OCI-M2 (cell line): ENCODE data around the gene NAXE.
"Not testable (repeated sequence)": the region's sequence is repeated elsewhere in the genome, so short reads cannot be mapped to it uniquely, and the experiment has no call there.

Source experiments
- DNase-seq: peaks from one replicate; lab custom pipeline; 2025; ENCODE audit not compliant: unreplicated experiment; lab: John Stamatoyannopoulos, UW

NAXE gene

DNA sequence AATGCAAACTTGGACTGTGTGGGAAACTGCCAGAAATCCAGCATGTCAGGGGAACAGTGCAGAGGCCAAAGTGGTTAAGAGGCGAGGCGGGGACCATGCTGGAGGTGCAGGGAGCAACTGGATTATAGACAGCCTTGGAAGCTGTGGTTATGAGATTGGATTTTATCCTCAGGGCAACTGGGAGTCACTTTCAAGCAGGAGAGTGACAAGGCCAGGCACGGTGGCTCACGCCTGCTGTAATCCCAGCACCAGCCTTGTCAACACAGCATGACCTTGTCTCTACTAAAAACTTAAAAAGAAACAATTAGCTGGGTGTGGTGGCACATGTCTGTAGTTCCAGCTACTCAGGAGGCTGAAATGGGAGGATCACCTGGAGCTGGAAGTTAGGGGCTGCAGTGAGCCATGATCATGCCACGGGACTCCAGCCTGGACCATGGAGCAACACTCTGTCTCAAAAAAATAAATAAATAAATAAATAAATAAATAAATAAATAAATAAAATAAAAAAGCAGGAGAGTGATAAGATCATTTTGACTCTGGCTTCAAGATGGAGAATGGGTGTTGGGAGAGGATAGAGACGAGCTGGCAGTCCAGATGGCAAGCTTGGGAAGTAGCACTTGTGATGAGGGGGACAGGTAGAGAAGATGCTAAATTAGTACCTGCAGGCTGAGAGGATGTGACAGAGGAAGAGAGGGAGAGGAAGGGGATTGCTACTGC lies 31.2 kb downstream of the NAXE start:
- no peak for DNase-seq

DNA sequence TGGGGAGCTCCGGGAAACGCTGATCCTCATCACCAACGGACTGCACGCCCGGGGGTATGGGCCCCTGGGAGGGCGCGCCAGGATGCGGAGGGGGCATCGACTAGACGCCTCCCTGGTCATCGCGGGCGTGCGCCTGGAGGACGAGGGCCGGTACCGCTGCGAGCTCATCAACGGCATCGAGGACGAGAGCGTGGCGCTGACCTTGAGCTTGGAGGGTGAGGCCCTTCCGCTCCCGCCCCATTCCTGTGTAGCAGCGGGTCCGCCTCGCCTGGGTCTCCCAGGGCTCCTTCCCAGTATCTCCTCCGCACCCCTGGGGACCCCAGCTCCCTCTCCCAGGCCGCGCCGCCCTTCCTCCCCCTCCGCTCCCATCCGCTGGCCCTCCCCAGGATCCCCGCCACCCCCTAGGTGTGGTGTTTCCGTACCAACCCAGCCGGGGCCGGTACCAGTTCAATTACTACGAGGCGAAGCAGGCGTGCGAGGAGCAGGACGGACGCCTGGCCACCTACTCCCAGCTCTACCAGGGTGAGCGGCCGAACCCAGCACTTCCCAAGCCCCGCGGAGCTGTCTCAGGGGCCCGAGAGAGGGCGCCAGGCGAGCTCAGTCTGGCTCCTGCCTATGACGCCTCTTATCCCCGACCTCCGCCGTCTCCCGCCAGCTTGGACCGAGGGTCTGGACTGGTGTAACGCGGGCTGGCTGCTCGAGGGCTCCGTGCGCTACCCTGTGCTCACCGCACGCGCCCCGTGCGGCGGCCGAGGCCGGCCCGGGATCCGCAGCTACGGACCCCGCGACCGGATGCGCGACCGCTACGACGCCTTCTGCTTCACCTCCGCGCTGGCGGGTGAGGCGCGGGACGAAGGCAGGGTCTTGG lies 32.6 kb downstream of the NAXE start:
- no peak for DNase-seq

DNA sequence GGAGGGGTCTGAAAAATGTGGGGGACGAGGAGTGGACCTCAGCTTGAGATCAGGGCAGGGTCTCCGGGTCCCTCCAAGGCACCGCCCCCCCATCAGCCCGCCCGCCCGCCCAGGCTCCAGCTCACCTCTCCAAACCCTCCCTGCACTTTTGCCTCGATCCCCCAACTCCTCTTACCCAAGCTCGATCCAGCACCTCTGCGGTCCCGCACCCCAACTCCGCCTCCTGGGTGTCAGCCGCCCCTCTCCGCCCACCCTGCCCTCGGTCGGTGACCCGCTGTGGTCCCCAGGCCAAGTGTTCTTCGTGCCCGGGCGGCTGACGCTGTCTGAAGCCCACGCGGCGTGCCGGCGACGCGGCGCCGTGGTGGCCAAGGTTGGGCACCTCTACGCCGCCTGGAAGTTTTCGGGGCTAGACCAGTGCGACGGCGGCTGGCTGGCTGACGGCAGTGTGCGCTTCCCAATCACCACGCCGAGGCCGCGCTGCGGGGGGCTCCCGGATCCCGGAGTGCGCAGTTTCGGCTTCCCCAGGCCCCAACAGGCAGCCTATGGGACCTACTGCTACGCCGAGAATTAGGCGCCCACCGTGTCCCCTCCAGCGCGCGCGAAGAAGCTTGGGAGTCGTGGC lies 33.3 kb downstream of the NAXE start:
- DNase-seq = no peak

DNA sequence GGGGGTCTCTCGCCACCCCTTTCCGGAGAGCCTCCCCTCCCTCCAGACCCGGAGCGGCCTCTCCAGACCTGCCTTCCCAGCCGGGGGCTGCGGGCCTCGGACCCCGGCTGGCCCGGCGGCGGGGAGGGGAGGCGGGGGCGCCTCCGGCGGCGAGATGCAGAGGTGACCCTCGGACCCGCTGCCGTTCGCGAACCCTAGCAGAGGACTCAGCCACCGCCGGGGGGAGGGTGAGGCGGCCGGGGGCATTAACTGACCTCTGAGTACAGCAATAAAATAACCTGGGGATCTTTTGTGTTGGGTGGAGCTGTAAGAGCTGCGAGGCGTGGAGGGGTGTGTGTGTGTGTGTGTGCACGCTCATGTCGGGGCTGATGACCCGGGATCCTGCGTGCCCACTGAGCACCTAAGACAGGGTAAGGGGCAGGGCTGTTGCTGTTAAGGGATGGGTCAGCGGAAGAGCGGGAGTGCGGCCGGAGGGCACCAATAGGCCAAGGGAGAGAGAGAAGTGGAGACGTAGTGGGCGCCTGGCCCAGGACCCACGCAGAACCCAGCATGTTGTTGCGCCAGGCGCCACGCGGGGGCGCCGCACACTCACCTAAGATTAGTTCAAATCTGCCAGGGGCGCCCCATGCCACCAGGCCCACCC lies 34.0 kb downstream of the NAXE start:
- DNase-seq = peak; percentile 18

DNA sequence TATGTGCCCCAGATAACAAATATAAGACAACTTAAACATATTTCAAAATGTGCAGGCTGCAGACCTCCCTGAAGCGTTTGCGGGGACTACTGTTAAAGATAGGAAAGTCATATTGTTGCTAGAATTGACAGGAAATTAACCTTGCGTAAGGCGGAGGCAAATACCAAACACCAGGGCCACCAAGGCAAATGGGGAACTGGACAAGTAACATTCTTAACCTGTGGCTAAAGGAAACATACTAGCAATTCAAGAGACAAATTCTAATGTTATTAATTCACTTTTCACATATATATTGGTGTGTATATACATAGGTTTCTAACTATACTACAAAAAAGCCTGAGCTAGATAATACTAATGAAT lies 34.5 kb downstream of the NAXE start:
- no peak for DNase-seq

DNA sequence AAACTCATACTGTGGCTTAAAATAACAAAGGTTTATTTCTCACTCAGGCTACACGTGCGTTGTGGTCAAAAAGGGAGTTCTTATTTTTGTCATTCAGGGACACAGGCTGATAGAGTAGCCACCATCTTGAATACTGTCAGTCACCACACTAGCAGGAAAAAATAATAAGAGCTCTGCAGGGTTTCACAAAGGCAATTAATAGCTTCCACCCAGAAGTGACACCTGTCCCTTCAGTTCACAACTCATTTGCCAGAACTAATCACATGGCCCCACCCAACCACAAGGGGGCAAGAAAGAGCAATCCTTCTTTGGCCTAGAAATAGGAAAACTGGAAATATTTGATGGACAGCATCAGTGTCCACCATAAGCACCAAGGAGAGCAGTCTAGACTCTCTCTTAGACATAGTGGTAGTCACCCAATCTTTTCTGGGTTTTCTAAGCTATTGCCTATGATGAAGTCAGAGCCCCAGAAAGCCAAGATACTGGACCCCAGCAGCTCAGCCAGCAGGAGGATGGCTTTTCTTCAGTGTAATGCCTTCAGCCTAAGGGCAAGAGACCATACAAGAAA lies 35.8 kb downstream of the NAXE start:
- DNase-seq = peak; percentile 14

DNA sequence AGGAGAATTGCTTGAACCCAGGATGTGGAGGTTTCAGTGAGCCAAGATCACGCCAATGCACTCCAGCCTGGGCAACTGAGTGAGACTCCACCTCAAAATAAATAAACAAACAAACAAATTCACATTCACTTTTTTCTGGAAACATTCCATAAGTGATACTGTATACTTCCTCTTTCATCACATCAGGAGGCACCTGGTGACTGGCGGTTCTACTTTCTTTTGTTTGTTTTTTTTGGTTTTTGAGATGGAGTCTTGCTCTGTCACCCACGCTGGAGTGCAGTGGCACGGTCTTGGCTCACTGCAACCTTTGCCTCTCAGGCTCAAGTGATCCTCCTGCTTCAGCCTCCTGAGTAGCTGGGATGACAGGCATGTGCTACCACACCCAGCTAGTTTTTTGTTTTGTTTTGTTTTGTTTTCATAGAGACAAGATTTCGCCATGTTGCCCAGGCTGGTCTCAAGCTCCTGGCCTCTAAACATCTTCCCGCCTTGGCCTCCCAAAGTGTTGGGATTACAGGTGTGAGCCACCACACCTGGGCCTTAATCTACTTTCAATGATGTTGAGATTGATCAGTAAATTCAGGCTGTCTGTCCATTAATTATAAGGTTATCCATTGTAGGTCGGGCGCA lies 38.4 kb downstream of the NAXE start:
- DNase-seq = no peak

DNA sequence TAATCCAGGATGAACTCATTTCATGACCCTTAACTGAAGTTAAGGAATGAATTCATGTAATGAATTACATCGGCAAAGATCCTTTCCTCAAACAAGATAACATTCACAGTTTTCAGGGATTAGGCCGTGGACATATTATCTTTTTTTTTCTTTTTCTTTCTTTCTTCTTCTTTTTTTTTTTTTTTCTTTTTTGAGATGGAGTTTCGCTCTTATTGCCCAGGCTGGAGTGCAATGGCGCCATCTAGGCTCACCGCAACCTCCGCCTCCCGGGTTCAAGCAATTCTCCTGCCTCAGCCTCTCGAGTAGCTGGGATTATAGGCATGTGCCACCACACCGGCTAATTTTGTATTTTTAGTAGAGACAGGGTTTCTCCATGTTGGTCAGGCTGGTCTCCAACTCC lies 39.6 kb downstream of the NAXE start:
- not testable (repeated sequence) for DNase-seq

DNA sequence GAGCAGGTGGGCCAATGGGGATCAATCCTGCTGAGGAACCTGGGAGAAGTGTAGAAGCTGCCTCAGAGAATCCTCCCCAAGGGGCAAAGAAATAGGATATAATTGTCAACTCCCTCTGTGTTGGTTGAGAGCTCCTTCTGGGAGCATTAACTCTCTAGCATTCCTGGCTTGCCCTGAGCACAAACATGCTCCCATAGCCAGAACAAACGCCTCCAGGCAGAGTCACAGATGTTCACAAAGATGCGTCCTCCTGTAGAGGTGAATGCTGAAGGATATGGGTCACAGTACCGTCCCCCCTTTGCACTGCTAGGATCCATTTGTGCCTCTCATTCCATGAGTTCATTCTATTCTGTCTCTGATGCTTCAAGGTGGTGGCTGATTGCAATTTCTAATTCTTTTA lies 40.8 kb downstream of the NAXE start:
- DNase-seq = no peak

DNA sequence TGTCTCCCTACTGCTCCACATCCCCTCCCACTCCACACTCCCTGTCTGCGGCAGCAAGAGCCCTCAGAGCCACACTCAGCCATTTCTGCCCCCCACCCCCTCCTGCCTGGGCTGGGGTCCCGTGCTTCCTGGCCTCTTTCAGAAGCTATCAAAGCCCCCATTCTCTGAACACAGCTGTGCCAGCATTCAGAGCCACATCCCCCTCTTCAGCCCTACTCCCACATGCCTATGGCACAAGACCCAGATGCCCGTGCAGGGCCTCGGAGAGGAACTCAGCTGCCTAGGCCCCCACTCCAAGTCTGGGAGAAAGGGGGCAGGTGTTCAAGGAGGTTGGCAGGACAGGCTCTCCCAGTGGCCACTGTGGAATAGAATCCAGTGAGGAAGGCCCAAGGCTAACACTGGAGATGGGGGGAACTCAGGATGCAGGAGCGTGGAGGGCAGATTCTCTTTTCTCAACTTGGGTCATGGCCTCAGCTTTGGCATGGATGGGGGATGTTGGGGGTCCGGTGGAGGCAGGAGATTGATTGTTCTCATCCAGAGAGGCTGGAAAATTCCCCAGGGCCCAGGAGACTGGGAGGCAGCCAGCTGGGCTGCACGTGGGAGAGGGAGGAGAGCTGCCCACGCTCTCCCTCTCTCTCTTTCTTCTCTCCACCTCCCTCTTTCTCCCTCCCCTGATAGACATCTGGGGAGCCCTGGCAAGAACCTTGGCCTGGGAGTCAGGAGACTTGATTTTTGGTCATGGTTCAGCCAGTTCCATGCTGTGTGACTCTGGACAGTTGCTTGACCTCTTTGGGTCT lies 46.8 kb downstream of the NAXE start:
- no peak for DNase-seq

DNA sequence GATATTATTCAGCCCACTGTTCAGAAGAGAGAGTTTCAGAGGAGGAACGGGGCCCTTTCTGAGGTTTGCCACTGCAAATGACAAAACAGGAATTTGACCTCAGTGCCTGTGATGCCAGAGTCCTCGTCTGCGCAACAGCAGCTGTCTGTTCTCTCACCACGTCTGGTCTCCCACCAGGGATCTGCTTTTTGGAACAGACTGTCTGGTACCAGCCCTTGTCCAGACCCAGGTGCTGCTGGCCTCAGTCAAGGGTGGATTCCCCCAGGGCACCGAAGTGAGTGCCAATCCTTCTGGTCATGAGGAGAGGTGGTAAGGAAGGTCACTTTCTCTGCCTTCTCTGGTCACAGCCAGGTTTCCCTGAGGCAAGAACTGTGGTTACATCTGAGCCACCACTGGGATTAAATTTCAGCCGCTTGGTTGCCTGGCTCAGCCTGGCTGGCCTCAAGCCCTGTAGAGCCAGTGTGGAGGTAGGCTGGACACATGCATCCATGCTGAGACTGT lies 48.1 kb downstream of the NAXE start:
- no peak for DNase-seq

DNA sequence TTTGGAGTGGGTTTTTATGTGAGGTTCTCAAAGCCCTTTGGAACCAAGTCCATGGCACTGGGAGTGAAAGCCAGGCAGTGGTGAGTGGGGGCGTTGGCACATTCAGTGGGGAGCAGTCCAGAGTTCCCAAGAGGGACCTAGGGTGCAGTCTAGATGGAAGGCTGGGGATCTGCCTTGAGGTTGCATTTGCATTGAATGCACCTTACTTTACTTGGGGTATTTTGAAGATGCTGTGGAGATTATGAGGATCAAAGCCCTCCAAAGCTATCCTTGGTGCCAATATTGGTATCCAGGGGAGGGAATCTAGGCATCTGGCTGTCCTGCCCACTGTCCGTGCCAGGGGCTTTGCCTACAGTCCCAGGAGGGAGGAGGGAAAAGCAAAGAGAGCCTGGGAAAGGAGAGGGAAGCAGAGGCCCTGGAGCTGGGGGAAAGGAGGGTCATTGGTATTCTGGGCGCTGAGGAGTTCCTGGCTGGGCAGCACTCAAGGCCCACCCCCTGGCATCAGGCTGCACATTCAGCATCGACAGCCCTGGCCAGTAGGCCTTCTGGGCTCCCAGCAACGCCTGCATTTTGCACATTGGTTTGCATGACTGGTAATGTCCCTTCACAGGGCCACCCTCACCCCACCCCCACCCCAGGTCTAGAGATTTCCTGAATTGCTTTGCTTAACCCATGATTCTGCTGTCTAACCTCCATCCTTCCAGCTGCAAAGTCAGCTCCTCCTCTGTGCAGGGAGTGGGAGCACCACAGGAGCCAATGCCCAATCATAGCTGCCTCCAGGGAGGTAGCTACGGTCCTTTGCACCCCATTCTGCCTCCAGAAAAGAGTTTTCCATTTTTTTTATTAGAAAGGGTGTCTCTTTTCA lies 49.5 kb downstream of the NAXE start:
- no peak for DNase-seq

DNA sequence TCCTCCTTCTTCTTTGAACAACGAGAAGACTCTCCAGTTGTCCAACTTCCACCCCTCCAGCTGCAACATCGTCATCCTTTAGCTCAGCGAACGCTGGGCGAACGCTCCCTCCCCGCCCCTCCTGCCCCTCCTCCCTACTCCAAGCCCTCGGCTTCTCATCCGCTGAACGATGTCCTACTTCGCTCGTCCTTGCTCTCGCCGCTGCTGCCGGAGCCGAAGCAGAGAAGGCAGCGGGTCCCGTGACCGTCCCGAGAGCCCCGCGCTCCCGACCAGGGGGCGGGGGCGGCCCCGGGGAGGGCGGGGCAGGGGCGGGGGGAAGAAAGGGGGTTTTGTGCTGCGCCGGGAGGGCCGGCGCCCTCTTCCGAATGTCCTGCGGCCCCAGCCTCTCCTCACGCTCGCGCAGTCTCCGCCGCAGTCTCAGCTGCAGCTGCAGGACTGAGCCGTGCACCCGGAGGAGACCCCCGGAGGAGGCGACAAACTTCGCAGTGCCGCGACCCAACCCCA lies 50.2 kb downstream of the NAXE start, which contains the start of gene BCAN:
BCAN (plus strand) TSS at position 357 of the 504 bp plus-strand sequence. CDS start 3,938 bp downstream, outside the sequence.
- no peak for DNase-seq

DNA sequence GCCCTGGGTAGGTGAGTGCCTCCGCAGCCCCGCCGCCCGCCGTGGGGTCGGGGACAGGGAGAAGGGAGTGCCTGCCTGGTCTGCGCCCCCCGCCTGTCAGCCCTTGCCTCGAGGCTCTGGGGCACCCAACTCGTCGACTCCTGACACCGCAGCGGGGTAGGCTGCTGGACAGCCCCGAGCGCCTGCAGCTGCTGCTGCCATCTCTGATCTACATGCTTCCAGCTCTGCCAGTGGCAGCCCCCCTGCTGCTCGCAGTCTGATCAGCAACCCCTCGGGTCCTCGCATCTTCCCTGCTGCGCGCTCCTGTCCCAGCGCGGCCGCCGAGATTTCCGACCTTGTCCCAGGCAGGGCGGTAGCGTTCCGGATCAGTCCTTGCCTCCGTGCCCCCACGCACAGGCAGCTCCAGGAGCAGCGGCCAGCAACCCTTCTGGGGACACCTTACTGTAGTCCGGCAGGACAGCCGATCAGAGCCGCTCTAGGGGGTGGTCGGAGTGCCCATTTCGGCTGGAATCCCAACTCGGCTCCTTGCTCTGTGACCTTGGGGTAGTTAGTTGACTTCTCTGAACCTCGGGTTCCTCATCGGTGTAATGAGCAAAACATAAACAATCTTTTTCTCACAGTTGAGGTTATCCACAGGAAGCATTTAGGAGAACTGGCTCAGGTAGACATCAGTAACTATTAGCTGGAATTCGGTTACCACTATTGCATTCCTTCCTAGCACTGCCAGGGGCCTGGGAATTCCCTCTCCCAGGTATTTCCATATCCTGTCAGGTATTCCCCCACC lies 50.9 kb downstream of the NAXE start:
- no peak for DNase-seq

DNA sequence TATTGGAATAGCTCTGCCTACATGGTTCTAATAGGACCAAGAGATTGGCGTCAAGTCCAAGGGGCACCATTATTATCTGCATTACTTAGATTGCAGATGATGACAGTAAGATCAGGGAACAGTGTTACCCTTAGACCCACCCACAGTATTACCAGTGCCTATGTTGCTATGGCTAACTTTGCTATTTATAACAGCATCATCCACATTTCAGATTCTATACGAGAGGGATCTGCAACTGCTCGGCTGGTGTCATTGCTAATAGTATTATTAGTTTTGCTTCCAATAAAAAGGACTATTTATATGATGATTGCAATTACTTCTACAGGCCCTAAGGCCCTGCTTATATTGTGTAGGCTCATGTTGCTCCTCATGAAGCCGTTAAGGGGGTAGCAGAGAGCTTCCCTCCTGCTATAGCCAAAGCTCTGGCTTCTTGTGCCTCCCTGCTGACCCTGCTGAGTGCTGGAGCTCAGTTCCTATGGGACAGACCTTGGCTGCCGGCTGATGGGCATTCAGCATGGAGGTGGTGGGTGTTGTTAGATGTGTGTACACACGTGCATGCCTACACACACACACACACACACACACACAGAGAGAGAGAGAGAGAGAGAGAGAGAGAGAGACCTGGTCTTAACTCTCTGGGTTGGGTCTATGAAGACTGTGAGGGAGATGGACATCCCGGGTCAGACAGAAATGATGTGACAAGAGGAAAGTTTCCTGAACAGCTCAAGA lies 51.6 kb downstream of the NAXE start:
- DNase-seq = no peak

DNA sequence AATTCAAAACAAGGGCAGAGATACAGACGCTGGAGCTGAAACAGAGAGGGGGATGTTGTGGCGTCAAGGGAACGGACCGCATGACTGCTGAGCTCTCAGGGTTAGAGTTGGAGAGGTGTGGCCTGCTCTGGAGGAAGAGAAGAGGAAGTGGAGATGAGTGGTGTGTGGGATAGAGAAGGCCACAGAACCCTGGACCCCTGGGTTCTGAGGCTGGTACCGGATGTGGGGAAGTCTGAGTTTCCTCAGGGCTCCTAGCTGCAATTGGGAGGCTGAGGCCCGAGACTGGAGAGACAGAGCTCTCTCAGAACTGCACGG lies 52.2 kb downstream of the NAXE start:
- DNase-seq = no peak
